ENCODE measurements around the gene SAC3D1. TPM values are rescaled to one million over a fixed set of nuclear protein-coding genes. Genes with fewer than 3 reads are reported as not detected.
"Not testable (repeated sequence)": the region's sequence is repeated elsewhere in the genome, so short reads cannot be mapped to it uniquely, and the experiment has no call there.

SAC3D1 gene
- total RNA-seq, 1 donor = 10.4 TPM

DNA sequence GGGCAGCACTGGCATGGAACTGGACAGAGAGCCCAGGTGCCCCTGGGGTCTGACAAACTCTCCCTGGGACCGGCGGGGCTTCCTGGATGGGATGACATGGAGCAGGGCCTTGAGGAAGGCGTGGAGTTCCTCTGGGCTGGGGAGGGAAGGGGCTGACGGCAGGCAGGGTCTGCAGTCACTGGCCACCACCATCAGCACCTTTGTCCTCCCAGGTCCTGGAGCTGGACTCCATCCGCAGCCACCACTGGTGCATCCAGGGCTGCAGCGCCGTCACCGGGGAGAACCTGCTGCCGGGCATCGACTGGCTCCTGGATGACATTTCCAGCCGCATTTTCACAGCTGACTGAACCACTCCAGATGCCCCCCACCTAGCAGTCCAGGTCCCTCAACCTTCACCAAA, 19.5 kb upstream of the SAC3D1 start:
- DNase-seq (ENCODE audit: low read depth) = no peak
- TF ChIP-seq, protein P1, sequence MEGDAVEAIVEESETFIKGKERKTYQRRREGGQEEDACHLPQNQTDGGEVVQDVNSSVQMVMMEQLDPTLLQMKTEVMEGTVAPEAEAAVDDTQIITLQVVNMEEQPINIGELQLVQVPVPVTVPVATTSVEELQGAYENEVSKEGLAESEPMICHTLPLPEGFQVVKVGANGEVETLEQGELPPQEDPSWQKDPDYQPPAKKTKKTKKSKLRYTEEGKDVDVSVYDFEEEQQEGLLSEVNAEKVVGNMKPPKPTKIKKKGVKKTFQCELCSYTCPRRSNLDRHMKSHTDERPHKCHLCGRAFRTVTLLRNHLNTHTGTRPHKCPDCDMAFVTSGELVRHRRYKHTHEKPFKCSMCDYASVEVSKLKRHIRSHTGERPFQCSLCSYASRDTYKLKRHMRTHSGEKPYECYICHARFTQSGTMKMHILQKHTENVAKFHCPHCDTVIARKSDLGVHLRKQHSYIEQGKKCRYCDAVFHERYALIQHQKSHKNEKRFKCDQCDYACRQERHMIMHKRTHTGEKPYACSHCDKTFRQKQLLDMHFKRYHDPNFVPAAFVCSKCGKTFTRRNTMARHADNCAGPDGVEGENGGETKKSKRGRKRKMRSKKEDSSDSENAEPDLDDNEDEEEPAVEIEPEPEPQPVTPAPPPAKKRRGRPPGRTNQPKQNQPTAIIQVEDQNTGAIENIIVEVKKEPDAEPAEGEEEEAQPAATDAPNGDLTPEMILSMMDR (IDR thresholded peaks at IDR 0.05; ENCODE audit: insufficient read depth, low read depth, low read length) = no peak
- H3K4me3 ChIP-seq (ENCODE audit: low read depth, low read length) = no peak overlapping the region

DNA sequence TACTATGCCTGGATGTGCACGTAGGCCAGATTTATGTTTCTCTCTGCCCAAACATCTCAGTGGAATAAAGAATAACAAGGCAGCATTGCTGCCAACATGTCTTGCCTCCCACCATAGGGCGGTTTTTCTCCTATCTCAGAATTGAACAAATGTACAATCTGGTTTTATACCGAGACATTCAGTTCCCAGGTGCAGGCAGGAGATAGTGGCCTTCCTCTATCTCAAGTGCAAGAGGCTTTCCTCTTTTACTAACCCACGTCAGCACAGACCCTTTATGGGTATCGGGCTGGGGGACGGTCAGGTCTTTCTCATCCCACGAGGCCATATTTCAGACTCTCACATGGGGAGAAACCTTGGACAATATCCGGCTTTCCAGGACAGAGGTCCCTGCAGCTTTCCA, 17.5 kb upstream of the SAC3D1 start:
- H3K4me3 ChIP-seq (ENCODE audit: low read depth, low read length); DNase-seq (ENCODE audit: low read depth): not testable (repeated sequence)

DNA sequence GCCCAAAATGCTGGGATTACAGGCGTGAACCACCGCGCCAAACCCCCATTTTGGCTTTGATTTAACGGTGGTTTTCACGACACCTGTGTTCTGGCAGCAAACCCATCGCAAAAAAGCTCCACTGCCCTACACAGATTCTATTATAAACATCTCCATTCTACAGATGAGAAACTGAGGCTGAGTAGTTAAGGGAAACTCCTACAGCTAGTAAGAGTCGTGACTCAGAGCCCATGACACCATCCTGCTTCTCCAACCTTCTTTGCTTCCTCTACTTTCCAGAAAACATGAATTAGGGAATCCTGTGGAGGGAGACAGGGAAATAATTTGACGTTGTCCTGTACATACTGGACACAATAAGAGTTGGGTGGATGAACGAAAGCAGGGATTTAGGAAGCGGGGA, 14.2 kb upstream of the SAC3D1 start:
- no peak for DNase-seq (ENCODE audit: low read depth)
- peak overlapping the region; percentile 73 for H3K4me3 ChIP-seq (ENCODE audit: low read depth, low read length)
- TF ChIP-seq, protein P1 (IDR thresholded peaks at IDR 0.05; ENCODE audit: insufficient read depth, low read depth, low read length) = no peak

DNA sequence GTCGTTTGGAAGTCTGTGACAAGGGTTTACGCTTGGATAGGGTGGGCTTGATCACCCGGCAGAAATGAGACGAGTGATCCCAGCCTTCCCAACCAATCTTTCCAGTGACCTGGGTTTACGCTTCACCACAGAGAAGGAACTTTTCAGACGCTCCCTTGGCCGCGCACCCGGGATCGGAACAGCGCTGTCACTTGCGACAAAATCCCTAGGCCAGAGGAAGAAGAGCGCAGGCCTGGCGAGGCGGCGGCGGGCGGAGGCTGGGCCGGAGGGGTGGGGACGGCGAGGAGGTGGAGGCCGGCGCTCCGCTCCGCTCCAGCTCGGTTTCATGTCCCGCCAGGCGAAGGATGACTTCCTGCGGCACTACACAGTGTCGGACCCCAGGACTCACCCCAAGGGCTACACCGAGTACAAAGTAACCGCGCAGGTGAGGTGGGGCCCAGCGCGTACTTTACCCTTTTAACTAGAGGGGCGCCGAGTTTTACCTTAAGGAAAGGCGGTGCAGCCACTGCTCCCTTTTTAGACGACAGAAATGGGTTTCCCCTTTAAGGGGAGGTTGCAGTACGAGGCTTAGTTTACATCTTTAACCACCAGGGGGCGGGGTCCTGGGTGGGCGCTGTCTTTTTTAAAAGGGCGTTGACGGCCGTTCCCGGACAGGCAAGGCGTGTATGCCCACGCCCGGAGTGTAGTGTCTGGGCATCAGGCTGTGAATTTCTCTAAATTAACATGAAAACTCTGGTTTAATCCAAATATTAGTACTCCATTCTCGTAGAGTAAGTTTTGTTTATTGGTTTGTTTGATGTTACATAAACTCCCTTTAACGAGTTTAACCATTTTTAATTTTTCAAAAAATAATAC, 13.6 kb upstream of the SAC3D1 start, which contains the start of gene SNX15:
Gene SNX15 (plus strand): TSS at position 227 of the 855 bp plus-strand sequence. CDS start 99 bp downstream, at position 326.
- DNase-seq (ENCODE audit: low read depth) = peak; percentile 98
- TF ChIP-seq, protein P1 (IDR thresholded peaks at IDR 0.05; ENCODE audit: insufficient read depth, low read depth, low read length) = peak; percentile 61
- H3K4me3 ChIP-seq (ENCODE audit: low read depth, low read length) = peak within 1 kb of the TSS; percentile 73

DNA sequence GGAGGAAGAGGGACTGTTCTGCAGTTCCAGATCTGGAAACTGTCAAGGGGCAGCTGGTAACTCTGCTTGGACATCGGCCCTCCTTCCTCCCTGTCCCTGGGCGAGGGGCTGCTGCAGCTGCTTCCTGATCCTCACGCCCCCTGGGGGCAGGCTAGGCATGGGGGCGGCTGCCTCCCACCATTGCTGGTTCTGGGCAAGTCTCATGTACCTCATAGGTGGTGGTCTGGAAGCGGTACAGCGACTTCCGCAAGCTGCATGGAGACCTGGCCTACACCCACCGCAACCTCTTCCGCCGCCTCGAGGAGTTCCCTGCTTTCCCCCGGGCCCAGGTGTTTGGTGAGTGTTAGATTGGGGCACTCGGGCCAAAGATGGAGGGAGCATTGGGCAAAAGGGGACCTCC, 8.8 kb upstream of the SAC3D1 start:
- H3K4me3 ChIP-seq (ENCODE audit: low read depth, low read length) = no peak overlapping the region
- TF ChIP-seq, protein P1 (IDR thresholded peaks at IDR 0.05; ENCODE audit: insufficient read depth, low read depth, low read length) = no peak
- no peak for DNase-seq (ENCODE audit: low read depth)

DNA sequence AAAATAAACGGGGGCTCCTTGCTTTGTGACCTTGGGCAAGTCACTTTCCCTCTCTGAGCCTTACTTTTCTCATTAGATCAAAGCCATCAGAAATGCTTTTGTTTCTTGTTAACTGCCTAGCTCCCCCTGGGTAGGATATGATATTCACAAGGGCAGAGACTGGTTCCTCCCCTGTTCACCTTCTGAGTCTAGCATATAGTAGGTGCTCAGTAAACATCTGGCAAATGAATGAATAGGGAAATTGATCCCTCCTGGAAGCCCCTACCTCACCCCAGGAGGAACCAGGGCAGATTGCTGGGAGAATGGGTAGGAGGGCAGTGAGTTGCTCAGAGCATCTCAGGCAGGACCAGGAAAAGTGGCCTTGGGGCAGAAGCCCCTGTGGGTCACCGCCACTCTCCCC, 6.6 kb upstream of the SAC3D1 start:
- H3K4me3 ChIP-seq (ENCODE audit: low read depth, low read length) = no peak overlapping the region
- DNase-seq (ENCODE audit: low read depth) = no peak
- TF ChIP-seq, protein P1 (IDR thresholded peaks at IDR 0.05; ENCODE audit: insufficient read depth, low read depth, low read length) = no peak

DNA sequence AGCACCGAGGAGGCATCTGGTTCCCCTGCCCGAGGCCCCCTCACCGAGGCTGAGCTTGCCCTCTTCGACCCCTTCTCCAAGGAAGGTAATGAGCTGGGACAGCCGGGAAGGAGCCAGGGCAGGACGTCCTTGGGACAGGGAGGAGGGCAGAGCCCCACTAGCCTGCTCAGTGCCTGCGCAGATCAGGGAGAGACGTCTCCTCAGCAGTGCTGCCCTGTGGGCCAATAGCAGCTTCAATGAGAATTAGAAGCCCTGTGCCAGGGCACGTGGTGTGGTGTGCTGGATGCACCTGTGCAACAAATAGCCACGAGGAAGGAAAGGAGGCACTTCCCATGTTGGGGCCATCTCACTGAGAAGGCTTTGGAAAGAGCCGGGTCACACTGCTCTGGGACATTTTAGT, 5.4 kb upstream of the SAC3D1 start:
- DNase-seq (ENCODE audit: low read depth) = no peak
- H3K4me3 ChIP-seq (ENCODE audit: low read depth, low read length) = no peak overlapping the region
- TF ChIP-seq, protein P1 (IDR thresholded peaks at IDR 0.05; ENCODE audit: insufficient read depth, low read depth, low read length) = no peak

Data from fibroblast of villous mesenchyme (primary cell).